CD4-positive, alpha-beta T cell treated with Interleukin-6 at 100 ng/mL for 8 hours (primary cell): Measurements from ENCODE around the gene CLN6.
"Not testable (repeated sequence)": the region's sequence is repeated elsewhere in the genome, so short reads cannot be mapped to it uniquely, and the experiment has no call there.

Experiments used
- DNase-seq: peaks from one replicate; pipeline ENCODE4 v3.0.0-alpha.2; 2020; ENCODE audit warnings: mixed read lengths, low spot score

Gene CLN6

DNA sequence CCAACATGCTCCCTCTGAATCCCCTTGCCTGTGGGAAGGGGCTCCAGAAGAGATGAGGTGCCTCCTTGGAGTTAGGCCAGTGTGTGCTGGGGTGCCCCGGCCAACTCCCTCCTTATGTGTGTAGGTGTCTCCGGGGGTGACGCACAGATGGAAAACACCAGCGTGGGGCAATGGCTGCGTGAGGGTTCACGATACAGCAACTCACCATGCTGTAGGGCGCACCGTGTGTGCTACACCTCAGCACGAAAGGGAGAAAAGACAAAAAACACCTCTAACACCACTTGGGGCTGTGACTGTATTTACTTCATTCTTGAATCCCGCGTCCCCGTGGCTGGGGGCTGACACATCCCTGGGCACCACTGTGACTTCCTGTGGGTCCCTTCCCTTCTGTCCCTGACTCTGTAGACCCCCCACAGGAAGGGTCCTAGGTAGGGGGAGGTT is 22.8 kb downstream of the CLN6 start:
- no peak for DNase-seq

DNA sequence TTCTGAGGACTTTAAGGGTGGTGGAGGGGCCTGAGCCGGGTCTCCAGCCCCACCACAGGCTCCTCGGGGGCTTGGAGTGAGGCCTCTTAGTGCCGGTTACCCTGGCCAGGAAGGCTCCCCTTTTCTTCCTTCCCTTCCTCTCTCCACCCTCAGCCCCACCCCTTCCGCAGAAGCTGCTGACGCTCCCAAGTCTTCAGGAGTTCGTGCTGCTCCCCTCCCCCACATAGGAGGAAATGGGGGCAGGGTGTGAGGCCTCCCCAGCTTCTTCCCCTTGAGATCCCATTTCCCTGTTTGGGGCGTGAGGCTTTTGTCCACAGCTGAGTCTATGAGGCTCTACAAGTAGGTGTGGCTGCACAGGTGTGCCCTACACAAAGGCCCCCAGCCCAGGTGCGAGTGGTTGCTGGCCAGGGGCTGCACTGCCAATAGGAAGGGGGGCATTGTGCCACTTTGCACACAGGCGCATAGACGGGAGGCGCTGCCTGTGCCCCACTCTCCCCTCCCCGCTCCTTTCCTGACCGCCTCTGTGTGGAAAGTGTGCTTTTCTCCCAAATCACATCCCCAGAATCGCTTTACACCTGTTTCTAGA is 23.5 kb downstream of the CLN6 start:
- no peak for DNase-seq

DNA sequence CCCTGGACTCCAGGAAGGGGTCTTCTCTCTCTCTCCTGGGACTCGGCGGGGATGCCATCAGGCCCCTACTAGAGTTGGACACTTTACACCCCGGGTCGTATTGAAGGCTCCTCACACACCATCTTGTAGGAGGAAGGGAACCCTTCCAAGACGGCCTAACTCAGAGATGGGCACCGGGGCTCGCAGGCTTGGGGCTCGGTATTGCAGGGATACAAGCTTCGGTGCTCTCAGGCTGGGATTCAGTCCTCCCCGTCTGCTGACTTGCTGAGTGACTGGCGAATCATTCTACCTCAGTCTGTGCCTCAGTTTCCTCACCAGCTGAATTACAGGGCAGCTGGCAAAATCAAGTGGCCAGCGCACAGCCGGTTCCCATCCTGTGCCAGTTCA is 24.0 kb downstream of the CLN6 start:
- DNase-seq, result no peak

DNA sequence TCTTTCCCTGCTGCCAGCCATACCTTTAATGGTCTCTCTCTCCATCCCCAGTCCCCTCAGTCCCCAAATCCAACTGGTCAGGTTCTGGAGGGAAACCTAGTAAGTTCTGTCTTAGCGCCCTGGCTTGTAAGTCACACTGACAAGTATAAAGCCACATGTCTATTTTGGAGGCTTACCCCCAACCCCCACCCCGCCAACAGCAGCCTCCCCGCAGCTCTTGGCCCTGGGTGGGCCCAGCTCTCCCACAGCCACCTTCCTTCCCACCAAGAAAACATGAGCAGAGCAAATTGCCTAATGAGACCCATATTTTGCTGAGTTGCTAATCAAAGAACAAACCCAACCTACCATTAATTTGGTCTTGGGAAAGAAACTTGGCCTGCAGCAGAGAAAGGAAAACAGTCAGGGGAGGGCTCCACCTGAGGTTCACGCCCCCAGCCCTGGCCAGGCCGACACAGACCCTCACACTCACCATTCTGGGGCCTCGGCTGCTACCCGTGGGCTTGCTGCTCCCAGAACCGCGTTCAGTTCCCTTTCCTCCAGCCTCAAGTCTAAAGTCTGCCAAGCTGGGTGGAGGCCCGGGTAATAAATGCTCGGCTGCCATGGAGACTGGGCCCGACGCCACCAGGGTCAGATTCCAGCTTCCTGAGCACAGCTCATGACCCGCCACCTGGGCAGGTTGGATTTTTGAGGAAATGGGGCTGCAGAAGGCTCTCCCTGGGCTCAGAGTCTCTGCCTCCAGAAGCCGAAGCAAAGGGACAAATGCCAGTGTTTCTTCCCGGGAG is 24.6 kb downstream of the CLN6 start, which contains the start of gene CALML4:
TSS of gene CALML4 (minus strand) at position 557 of the 782 bp plus-strand sequence. CDS start at position 472, 85 bp downstream.
- no peak for DNase-seq

DNA sequence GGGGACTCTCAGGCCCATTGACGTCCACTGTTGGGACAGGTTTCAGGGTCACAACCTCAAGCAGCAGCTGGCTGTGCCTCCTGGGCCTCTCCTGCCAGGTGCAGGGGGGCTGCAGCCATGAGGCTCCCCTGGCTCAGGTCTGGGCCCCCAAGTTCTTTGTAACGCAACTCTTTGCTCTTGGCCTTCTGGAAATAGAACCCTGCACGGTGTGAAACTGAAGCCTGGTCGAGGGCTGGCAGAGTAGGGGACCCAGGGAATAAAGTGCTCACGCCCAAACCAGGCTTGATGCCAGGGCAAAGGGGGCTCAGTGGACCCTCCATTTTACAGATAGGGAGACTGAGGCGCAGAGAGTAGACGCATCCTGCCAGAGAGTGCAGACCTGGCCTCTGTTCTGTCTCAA is 25.2 kb downstream of the CLN6 start:
- no peak for DNase-seq

DNA sequence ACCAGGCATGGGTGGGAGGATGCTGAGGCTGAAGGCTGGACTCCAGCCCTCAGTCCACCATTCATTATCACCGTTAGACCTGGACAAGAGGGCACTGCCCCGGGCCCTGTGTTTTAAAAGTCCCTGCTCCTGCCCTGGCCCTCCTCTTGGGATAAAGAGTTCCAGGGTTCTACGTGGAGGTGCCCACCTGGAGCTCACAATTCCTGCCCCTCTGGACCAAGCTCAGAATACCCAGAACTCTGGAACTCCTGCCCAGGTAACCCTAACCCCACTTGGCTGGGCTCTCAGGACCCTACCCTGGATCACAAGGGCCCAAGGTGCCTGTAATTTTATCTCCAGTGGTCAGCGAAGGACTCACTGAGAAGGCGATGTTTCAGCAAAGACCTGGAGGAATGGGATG is 25.6 kb downstream of the CLN6 start:
- no peak for DNase-seq

DNA sequence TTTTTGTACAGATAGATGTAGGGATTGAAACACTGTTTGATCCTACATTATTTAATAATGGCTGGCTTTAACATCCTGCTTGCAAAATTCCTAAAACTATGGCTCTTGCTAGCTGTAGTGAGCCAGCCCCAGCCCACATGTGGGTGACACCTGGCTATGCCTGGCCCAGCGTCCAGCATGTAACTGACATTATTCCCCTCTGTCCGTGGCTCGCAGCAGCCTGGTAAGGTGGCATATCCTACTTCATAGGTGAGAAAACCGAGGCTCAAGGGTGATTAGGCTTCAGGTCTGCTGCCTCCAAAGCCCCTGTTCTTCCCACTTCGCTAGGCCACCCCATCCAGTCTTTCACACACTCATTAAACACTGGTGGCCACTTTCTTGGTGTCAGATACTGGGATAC is 26.0 kb downstream of the CLN6 start:
- no peak for DNase-seq

DNA sequence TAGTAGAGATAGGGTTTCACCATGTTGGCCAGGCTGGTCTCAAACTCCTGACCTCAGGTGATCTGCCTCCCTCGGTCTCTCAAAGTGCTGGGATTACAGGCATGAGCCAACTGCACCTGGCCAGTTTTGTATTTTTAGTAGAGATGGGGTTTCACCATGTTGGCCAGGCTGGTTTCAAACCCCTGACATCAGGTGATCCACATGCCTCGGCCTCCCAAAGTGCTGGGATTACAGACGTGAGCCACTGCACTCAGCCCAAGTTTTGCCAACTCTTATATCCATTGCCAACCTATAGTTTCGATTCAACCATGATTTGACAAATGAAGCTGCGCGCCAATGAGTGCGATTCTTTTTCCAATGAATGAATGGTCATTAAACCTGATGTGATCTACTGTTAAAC is 26.5 kb downstream of the CLN6 start:
- not testable (repeated sequence) for DNase-seq

DNA sequence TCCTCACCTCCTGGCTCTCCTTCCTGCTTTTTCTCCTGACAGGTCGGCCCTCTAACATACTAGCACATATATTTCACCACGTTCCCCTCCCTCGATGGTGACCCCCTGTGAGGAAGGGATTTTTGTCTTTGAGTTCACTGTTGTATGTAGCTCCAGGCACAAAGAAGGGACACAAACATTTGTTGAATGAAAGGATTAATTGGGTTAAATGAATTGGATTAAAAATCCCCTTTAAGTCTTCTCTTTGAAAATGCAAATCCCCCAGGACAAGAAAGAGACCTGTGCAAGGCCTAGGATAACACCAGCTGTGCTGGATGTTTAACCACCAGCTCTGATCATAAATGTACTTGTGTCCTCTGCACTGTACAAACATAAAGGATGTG is 27.7 kb downstream of the CLN6 start:
- DNase-seq, result no peak

DNA sequence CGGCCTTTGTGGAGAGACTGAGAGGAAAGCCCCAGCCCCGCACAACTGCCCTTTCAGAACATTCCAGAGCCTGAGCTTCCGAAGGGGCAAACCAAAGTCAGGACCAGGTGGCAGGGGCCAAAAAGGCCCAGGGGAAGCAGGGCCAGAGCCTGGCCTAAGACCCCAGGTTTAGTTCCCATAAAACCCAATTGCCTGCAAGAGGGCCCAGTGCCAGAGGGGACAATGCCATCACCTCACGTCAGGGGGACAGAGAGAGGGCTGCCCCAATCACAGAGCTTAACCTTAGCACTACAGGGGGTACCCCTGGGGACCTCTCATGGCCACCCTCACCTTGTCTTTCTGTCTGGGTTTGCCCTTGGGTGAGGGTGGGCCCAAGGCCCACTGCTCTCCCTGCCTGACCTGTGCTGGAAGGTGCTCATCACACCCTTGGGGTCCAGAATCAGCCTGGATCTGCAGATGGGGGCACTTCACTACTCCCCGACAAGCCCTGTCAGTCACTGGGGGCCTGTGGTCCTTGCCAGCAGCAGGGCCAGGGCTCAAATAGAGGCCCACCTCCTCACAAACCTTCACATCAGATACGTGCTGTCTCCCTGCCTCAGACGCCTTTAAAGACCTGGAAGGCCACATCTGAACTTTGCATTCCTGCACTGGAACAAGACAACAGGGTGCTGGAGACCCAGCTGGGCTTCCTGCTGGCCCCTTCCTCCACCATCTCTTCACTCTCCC is 28.2 kb downstream of the CLN6 start:
- no peak for DNase-seq

DNA sequence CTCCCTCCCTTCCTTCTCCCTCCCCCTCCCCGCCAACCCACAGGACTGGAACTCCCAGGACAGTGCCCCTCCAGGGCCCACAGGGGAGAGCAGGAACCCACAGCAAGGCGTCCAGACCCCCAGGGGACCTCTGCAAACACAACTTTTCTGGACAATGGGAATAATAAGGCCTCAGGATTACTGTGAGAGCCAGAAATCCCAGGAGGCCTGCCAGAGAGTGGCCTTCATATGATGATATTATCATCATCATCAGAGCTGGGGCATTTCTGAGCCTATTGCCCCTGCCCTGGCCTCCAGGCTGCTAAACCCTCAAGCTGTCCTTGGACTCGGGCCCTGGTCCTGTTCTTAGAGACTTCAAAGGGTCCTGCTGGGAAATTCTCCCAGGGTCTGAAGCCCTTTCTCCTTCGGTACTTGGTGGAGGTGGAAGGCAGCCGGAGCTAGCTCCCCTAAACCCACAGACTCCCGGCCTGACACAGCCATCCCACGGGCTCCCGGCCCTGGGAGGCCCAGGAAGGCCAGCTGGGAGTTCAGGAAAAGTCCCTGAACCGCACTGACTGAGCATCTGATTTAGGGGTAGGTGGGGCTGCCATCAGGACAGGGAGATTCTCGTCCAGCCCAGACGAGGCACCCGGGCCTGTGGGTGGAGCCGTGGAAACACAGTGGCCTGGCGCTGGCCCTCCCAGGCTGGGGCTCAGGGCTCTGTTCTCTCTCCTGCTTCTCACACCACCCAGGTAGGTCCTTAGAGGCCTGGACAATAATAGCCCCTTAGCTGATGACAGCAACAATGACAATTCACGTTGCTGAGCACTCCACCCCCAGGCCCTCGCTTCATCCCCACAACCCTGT is 29.3 kb downstream of the CLN6 start:
- no peak for DNase-seq

DNA sequence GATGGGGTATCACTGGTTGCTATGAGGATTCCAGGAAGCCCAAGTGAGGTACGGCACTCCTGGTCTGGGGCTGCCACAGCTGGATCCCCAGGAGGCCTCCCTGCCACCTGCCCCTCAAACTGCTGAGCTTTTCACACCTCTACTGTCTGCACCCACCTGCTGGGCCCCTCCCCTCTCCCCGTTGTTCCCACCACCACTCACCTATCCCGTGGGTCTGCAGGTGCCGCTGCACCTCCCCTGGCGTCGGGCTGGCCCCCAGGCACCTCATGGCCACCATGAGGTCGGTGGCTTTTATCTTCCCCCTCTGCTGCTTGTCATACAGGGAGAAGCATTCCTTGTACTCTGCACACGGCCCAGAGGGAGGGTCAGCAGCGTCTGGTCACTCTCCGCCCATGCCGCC is 30.2 kb downstream of the CLN6 start:
- no peak for DNase-seq

DNA sequence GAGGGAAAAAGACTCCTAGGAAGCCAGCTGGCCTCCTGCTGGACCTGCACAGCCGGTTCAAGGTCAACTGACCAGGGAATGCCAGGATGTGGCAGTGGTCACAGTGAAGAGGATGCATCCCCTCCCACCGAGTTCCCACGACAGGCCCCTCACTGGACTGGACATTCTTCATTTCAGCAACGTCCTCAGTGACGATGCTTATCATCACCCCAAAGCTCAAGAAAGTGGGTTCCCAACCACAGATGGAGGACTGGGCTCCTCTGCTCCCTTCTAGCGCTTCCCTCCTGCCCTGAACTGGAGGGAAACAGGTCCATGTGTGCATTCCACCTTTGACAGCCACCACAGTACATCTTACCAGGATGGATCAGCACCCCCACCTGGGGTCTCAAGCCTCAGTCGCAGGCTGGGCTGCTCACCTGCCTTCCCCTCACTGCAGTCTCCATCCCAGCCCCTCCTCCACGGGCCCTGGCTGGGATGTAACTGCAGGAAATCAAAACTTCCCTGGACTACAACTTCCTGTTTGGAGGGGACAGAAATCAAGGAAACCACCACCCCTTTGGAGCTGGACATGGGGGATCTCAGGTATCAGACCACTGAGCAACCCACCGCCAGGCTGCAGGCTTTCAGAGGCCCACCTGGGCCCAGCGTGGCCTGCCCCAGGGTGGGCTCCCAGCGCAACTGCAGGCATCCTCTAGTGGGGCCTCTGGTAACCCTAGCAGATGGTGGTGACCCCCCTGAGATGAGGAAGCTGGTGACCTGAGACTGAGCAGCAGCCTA is 31.7 kb downstream of the CLN6 start:
- DNase-seq, result no peak

DNA sequence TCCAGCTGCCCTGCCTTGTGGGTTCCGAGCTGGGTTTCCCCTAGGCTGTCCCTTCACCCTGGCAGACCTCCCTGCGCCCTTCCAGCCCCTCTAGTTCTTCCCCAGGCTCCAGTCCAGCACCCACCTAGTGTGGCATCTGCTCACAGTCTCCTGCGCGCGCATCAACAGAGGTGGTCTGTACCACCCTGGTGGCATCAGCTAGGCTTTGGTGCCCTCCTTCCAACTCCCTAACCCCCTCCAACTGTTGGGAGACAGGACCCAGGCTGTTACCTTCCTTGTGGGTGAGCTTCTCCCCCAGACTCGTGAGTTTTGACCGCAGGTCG is 32.4 kb downstream of the CLN6 start:
- DNase-seq, result no peak

DNA sequence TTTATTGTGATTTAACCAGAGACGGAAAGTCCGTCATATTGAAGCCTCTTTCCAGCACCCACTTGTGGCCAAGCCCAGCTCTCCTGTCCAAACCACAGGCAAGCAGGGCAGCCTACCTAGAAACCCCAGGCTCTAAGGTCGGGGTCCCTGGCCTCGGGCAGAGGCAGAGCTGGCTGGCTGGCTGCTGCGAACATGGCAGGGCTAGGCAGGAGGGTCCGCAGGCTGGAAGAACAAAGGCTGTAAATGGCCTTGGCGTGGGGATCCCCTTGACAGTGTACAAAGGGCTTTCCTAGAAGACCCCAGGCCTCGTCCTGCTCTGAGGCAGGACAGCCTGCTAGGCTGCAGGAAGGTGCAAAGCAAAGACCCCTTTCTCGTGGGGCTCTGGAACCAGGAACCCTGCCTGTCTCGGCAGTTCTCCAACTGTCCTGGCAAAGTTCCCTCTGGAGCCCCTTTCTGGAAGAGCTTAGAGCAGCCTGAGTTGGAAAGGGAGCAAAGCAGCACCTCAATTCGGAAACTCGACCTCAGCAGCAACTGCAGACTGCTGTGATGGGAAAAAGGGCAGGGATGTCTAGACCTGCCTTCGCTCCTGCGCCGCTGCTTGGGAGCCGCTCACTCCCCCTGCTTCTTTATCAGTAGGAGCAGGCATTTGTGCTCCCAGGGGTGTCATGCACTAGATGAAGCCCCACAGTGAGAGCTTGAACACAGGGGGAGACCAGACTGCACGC is 32.9 kb downstream of the CLN6 start:
- no peak for DNase-seq

DNA sequence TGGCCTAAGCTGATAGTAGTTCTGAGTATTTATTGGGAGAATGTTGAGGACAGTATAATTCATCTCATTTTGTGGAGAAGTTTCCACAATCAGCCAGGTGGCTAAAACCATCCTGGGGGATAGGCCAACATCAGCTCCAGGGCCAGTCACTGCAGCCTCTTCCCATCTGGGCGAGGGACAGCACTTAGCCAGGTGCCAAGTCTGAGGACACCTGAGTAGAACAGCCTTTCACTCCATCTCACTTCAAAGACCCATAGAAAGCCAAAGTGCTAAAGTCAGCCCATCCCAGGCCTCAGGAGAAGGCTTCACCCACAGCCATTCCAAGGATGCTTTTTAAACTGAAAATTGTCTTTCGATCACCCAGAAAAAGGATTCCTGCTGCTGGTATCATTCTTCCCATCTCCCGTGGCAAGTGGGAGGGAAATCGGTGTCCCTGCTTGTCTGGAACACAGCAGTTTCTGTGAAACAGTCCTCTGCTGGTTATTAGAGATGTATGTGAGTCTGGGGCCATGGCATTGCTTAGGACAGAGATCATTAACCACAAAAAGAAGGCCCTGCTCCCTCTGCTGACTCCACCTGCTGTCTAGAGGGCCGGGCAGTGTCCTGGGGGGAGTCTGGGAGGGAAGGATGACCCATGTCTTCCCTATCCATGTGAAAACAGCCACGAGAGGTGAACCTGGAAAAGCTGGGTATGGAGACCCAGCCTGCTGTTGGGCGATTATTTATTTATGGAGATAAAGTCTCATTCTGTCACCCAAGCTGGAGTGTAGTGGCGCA is 34.0 kb downstream of the CLN6 start:
- DNase-seq, result no peak

DNA sequence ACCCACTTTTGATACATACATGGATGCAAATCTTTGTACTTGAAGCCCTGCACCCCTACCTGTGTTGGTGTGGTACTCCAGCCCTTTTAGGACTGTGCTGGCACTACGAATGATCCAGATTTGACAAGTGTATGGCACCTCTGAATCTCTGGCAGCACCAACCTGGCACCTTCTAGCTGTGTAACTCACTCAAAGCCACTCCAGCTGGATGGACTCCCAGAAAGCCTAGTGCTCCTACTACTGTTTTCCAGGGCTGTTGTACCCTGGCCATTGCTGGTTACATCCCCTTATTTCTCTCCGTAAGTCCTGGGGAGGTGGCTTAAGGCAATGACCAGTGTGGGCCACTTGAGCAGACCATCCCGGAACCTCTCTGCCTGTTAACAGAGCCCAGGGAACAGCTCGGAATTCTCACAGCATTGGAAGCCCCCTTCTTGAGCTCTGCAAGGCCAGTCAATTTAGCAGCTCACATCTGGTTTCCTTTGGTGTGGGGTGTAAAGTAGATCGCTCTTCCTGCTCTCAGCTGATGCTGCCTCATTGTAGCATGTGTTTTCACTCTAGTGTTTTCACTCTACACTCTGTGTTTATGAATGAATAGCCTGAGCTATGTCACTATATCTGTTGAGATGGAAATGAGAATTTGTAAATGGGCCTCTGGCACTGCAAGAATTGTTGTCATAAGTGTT is 36.6 kb downstream of the CLN6 start:
- no peak for DNase-seq

DNA sequence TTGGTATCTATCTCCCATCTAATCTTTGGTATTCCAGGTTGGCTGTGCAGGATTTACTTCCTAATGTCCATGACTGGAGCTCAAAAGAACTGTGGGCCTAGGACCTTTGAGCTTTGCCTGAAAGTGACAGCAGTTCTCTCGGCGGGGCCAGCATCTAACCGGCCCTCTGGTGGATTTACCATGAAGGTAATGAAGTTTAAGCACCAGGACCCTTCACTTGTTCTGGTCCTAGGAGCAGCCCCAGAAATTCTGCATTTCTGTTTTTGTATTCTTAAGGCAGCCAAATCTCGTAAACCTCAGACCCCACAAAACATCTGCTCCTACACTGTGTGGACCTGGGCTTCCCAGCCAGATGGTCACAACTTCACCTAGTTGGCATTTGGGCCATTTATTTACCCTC is 37.4 kb downstream of the CLN6 start:
- DNase-seq, result no peak

DNA sequence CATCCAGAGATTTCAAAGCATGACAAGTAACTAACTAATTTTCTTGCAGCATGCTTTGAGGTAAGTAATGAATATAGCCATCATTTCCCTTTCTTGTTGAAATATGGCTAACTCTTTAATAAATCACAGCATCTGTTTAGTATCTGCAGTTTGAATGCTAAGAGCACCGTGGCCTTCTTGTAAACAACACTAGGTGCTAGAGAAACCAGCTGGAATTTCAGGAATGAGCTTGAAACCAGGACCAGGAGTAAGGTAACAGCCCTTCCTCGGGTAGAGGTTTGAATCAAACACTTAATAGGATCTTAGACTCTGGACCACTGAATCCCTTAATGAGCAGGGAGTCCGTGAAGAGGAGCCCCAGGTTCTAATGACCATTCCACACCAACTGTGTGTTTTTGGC is 38.0 kb downstream of the CLN6 start:
- no peak for DNase-seq

DNA sequence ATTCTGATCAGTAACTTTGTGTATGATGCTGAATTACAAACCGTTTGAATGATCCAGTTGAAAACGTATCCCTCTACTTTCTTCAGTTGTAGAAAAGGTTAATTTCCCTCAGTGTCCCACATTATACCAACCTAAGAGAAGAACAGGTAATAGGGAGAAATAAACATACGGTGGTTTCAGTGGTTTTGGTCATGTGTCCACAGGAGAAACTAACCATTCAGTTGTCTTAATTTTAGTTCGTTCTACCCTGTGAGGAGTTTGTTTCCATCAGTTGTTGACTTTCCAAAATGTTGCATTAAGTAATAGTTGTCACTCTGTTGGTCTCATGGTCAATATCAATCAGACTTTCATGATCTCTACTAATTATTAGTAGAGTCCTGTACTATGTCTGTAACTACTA is 39.5 kb downstream of the CLN6 start:
- DNase-seq, result no peak
